Ovary (tissue), 3 donors: Measurements from ENCODE around the gene BORCS5.

Experiments
- CTCF ChIP-seq, 3 donors: fragments of 450-650 bp in 2 of 3; fragments of 200-600 bp in 1 of 3; IDR thresholded peaks; one replicate each; pipeline versions ENCODE4 v1.5.1 to v1.8.0; 2016 to 2022; ENCODE audit warnings: antibody characterized with exemption in 3 of 3, mild to moderate bottlenecking in 1 of 3
- EP300 ChIP-seq: sonication (generic); formaldehyde crosslinking; IDR thresholded peaks from one replicate; pipeline ENCODE4 v1.6.1; 2017; ENCODE audit warnings: antibody characterized with exemption
- POLR2A ChIP-seq: fragments of 450-650 bp; IDR thresholded peaks from one replicate; pipeline ENCODE4 v1.6.1; 2017; ENCODE audit warnings: antibody characterized with exemption, mild to moderate bottlenecking, moderate library complexity
- donor health status: DM: no; HTN: no; CAD: no.

- no peak for TF ChIP-seq CTCF (IDR thresholded peaks at IDR 0.05)
- no peak for TF ChIP-seq EP300
- TF ChIP-seq POLR2A = no peak
Measured at GRCh38 chr12:12406762-12407161, 49.9 kb downstream of the BORCS5 start.
